GM12891 (cell line): ENCODE data around the gene LRMDA.

ENCODE experiments used
- PAX5 ChIP-seq: IDR thresholded peaks from 2 replicates; pipeline ENCODE4 v1.6.1; 2011; ENCODE audit warnings: low read length, moderate library complexity, mild to moderate bottlenecking; ENCODE audit not compliant: insufficient read depth, severe bottlenecking
- POLR2A ChIP-seq: IDR thresholded peaks from 2 replicates; pipeline ENCODE4 v1.6.1; 2011; ENCODE audit warnings: low read depth, low read length, control low read depth
- POLR2AphosphoS5 ChIP-seq: IDR thresholded peaks from 2 replicates; pipeline ENCODE4 v1.6.1; 2011; ENCODE audit warnings: low read depth, low read length, control low read depth
- SPI1 ChIP-seq: IDR thresholded peaks from 2 replicates; pipeline ENCODE4 v1.6.1; 2011; ENCODE audit warnings: low read depth, low read length, control low read depth
- TAF1 ChIP-seq: IDR thresholded peaks from 2 replicates; pipeline ENCODE4 v1.6.1; 2011; ENCODE audit warnings: low read depth, low read length, control low read depth

DNA sequence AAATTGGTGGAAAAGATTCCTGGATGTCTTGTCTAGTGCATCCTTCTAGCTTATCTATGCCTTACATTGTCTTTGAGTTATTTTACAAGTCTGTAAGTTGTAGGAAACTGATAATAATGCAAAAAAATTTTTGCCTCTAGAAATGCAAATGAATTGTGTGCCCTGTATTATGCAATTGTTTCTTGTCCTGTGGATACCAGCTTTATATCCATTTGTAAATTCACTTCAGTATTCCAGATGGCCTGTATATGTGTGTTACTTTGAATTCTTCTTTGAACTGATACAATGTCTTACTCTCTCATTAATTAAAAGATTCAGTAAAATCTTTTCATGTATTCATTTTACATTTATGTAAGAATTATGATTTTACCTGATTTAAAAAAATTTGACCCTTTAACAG, 234.3 kb downstream of the LRMDA start:
- TF ChIP-seq PAX5 (no peak), POLR2A (no peak), TAF1 (no peak), POLR2AphosphoS5 (no peak), SPI1 (no peak)
